Glutamatergic neuron (in vitro differentiated cells): ENCODE results near the gene GRIN1. TPM values are rescaled to one million over a fixed set of nuclear protein-coding genes. Genes with fewer than 3 reads are reported as not detected.
"Not testable (repeated sequence)": the region's sequence is repeated elsewhere in the genome, so short reads cannot be mapped to it uniquely, and the experiment has no call there.

Source experiments
- DNase-seq: peaks from one replicate; pipeline ENCODE4 v3.0.0; 2022
- H3K27ac Mint-ChIP-seq: one replicate; pipeline ENCODE4 v1.8.0; 2020; ENCODE audit warnings: mild to moderate bottlenecking, mixed read lengths, inconsistent platforms; ENCODE audit not compliant: unreplicated experiment
- H3K27me3 Mint-ChIP-seq: one replicate; pipeline ENCODE4 v1.8.0; 2020; ENCODE audit warnings: mild to moderate bottlenecking, moderate library complexity, mixed read lengths, inconsistent platforms; ENCODE audit not compliant: unreplicated experiment
- H3K36me3 Mint-ChIP-seq: one replicate; pipeline ENCODE4 v1.8.0; 2020; ENCODE audit warnings: mild to moderate bottlenecking, mixed read lengths, inconsistent platforms; ENCODE audit not compliant: unreplicated experiment
- H3K4me1 Mint-ChIP-seq: one replicate; pipeline ENCODE4 v1.8.0; 2020; ENCODE audit warnings: mild to moderate bottlenecking, low read depth, mixed read lengths, inconsistent platforms; ENCODE audit not compliant: unreplicated experiment
- H3K4me3 Mint-ChIP-seq: one replicate; pipeline ENCODE4 v1.8.0; 2020; ENCODE audit warnings: mild to moderate bottlenecking, mixed read lengths, inconsistent platforms; ENCODE audit not compliant: unreplicated experiment
- H3K9me3 Mint-ChIP-seq: one replicate; pipeline ENCODE4 v1.8.0; 2020; ENCODE audit warnings: mild to moderate bottlenecking, moderate library complexity, mixed read lengths, inconsistent platforms; ENCODE audit not compliant: unreplicated experiment
- total RNA-seq: library from RNA; stranded (reverse); fragmentation: NEBNext Ultra II Directional; extraction: Animal tissue kit (Norgen Biotek cat#: 25700); gene quantifications from one replicate; pipeline ENCODE4 v1.2.1, GENCODE V29; 2021; ENCODE audit not compliant: unreplicated experiment
- TF ChIP-seq, protein P1 (sequence below): fragments of 200-600 bp; sonication (generic); IDR thresholded peaks from one replicate; pipeline ENCODE4 v1.5.0; 2021; ENCODE audit not compliant: partially characterized antibody, unreplicated experiment

GRIN1 gene
- total RNA-seq, 1 donor from 2014 or later, result 5.5 TPM

DNA sequence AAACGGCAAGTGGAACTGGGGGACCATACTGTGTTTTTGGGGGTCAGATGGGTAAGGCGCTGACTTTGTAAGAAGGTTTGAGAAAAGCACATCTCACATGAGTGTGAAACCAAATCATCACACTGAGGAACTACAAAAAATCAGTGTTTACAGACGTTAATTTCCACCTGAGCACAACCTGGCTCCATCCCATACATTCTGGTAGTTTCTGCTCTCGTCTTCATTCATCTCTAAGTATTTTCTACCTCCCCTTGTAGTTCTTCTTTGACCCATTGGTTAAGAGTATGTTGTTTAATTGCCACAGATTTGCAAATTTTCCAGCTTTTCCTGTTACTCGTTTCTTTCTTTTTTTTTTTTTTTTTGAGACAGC is 15.5 kb upstream of the GRIN1 start:
- no peak overlapping the region for H3K27ac Mint-ChIP-seq
- peaks cover under 1% of the 10 kb centered on the region for H3K9me3 Mint-ChIP-seq
- H3K4me3 Mint-ChIP-seq, result no peak overlapping the region
- H3K27me3 Mint-ChIP-seq, result peaks cover 5% of the 10 kb centered on the region
- DNase-seq, result no peak
- H3K4me1 Mint-ChIP-seq, result peaks cover 13% of the 10 kb centered on the region
- no peaks in the 10 kb centered on the region for H3K36me3 Mint-ChIP-seq
- TF ChIP-seq, protein P1, sequence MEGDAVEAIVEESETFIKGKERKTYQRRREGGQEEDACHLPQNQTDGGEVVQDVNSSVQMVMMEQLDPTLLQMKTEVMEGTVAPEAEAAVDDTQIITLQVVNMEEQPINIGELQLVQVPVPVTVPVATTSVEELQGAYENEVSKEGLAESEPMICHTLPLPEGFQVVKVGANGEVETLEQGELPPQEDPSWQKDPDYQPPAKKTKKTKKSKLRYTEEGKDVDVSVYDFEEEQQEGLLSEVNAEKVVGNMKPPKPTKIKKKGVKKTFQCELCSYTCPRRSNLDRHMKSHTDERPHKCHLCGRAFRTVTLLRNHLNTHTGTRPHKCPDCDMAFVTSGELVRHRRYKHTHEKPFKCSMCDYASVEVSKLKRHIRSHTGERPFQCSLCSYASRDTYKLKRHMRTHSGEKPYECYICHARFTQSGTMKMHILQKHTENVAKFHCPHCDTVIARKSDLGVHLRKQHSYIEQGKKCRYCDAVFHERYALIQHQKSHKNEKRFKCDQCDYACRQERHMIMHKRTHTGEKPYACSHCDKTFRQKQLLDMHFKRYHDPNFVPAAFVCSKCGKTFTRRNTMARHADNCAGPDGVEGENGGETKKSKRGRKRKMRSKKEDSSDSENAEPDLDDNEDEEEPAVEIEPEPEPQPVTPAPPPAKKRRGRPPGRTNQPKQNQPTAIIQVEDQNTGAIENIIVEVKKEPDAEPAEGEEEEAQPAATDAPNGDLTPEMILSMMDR, result no peak

DNA sequence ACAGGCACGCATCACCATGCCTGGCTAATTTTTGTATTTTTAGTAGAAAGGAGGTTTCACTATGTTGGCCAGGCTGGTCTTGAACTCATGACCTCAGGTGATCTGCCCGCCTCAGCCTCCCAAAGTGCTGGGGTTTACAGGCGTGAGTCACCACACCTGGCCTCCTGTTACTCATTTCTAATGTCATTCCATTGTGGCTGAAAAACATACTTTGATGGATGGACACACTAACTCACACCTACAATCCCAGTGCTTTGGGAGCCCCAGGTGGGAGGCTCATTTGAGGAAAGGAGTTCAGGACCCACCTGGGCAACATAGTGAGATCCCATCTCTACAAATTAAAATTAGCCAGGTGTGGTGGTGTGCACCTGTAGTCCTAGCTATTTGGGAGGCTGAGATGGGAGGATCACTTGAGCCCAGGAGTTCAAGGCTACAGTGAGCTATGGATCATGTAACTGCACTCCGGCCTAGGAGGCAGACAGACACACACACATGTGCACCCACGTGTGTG is 14.9 kb upstream of the GRIN1 start:
- not testable (repeated sequence) for H3K9me3 Mint-ChIP-seq, H3K27me3 Mint-ChIP-seq, DNase-seq, H3K4me3 Mint-ChIP-seq, H3K27ac Mint-ChIP-seq, H3K36me3 Mint-ChIP-seq
- H3K4me1 Mint-ChIP-seq, result peaks cover 17% of the 10 kb centered on the region

DNA sequence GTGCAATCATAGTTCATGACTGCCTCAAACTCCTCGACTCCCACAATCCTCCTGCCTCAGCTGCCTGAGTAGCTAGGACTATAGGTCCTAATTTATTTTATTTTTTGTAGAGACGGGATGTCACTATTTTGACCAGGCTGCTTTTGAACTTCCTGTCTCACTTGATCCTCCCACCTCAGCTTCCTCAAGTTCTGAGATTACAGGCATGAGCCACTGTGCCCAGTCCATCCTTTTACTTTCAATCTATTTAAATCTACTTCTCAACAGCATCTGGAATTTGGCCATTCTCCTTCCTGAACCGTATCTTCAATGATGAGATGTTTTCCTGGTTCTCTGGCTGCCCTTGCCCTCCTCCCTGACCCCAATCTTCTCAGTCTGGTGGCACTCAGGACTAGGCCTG is 12.2 kb upstream of the GRIN1 start:
- no peaks in the 10 kb centered on the region for H3K36me3 Mint-ChIP-seq
- H3K4me3 Mint-ChIP-seq, result no peak overlapping the region
- TF ChIP-seq, protein P1, result no peak
- no peak for DNase-seq
- H3K4me1 Mint-ChIP-seq, result peaks cover 13% of the 10 kb centered on the region
- H3K27me3 Mint-ChIP-seq, result peaks cover 6% of the 10 kb centered on the region
- H3K27ac Mint-ChIP-seq, result no peak overlapping the region
- peaks cover 7% of the 10 kb centered on the region for H3K9me3 Mint-ChIP-seq

DNA sequence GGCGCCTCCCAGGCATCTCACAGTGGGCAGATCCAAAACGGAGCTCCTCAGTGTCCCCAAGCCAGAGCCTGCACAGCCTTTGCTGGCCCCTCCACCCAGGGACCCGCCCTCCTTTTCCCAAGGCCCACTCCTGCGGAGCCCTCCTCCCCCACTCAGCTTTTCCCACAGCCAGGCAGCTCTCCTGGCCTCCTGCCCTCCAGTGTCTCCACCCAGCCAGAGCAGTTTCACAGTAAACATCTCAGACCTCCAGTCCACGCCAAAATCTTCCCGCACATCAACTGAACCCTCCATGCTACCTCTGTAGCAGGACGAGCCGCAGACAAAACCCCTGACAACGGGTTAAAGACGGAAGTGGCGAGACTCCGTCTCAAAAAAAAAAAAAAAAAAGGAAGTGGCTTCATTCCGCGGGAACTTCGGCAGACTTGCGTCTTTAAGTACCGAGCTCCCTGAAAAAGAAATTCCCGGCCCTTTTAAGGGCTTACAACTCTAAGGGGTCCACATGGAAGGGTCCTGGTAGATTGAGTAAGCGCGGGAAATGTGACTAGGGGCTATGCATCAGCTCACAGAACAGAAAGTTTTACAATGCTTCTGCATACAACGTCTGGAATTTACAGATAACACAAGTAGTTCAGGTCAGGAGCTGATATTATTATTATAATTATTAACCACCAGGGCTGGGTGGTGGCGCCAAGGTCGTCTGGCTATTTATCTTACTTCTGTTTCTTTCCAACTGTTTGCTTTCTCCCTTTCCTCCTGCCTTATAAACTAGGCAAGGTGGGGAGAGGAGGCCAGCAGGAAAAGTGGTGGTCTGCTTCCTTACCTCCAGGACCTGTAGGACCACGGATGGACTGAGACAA is 11.4 kb upstream of the GRIN1 start:
- Mint-ChIP-seq H3K27me3 (peaks cover 6% of the 10 kb centered on the region), H3K36me3 (no peaks in the 10 kb centered on the region), H3K4me3 (peak overlapping the region; percentile 93), H3K9me3 (peaks cover 7% of the 10 kb centered on the region), H3K27ac (no peak overlapping the region), H3K4me1 (peaks cover 13% of the 10 kb centered on the region)
- DNase-seq, result peak; percentile 5
- TF ChIP-seq, protein P1, result no peak

DNA sequence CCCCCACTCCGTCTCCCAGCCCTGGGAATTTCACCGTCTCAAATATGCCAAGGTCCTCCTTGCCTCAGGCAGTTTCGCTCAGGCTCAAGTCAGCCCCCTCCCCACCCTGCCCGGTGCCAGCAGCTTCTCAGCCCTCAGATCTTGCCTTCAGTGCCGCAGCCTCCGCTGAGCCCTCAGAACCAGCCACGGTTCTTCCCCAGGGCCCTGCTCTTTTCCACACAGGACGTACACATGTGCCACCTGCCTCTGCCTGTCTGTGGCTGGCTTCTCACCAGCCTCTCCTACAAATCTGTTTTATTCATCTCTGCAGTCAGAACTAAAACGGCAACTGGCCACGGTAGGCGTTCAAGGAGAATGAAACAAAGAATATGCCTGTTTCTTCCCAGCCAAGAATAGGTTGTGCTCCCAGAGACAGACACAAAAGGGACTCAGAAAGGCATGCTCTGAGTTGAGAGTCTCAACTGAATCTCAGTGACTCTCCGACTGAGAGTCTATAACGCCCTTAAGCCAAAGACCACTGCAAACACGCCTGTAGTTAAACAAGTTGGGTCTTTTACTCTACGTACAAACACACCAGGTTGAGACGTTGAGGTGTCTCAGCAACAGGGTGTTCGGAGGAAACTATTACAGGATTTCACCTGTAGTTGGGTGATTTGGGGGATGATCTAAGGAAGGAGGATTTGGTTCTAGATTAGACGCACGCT is 10.6 kb upstream of the GRIN1 start:
- H3K4me1 Mint-ChIP-seq, result peaks cover 13% of the 10 kb centered on the region
- TF ChIP-seq, protein P1, result no peak
- peak overlapping the region; percentile 93 for H3K4me3 Mint-ChIP-seq
- H3K27me3 Mint-ChIP-seq, result peaks cover 6% of the 10 kb centered on the region
- H3K36me3 Mint-ChIP-seq, result no peaks in the 10 kb centered on the region
- H3K27ac Mint-ChIP-seq, result peak overlapping the region; percentile 66
- H3K9me3 Mint-ChIP-seq, result peaks cover 9% of the 10 kb centered on the region
- DNase-seq, result no peak
